ENCODE data around the gene INTS13. TPM values are rescaled to one million over a fixed set of nuclear protein-coding genes. Genes with fewer than 3 reads are reported as not detected.

Gene INTS13
- polyA plus RNA-seq, 1 of the 3 experiments (the other 2 are of a cell fraction) = 7.2 TPM

DNA sequence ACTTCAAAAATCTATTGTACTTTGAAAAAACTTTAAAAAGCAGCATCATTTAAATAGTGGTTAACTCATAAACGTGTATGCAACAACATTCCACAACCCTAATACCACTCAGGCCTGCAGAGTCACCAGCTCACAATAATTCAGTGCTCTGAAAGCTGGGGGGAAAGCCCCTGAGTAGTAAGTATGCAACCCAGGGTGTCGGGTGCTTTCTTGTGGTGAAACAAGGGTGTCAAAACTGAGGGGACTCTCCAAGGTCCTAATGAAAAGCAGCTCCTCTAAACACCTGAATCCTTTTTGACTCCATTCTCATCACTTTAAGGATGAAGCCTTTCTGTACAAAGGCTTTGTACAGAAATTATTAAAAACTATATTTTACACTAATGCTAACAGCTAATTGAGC lies 34.2 kb upstream of the INTS13 start:
- H3K9me2 ChIP-seq = no peaks in the 10 kb centered on the region
- peaks cover 55 to 64% of the 10 kb centered on the region in 2 experiments for H3K36me3 ChIP-seq (replicated peaks in 1 of 2; ENCODE audit: control insufficient read depth in 1 of 2, insufficient read depth in 2 of 2, low read length in 1 of 2)
- no peak overlapping the region for H3K9ac ChIP-seq
- no peaks in the 10 kb centered on the region for H3K9me3 ChIP-seq
- H2AFZ ChIP-seq (ENCODE audit: low read depth) = no peak overlapping the region
- POLR2A ChIA-PET = no interaction called here
- no peaks in the 10 kb centered on the region for H3K79me2 ChIP-seq (ENCODE audit: insufficient read depth)
- CTCF ChIA-PET = no interaction called here
- no peak overlapping the region for H3K27ac ChIP-seq (ENCODE audit: low read depth in 2 of 2, low read length in 1 of 2)
- H3F3A ChIP-seq (replicated peaks; ENCODE audit: insufficient read depth) = no peaks in the 10 kb centered on the region
- H3K4me2 ChIP-seq = no peak overlapping the region
- no peak overlapping the region for H3K4me3 ChIP-seq (ENCODE audit: low read depth in 2 of 2, low read length in 1 of 2)
- no peaks in the 10 kb centered on the region for H3K4me1 ChIP-seq (ENCODE audit: control insufficient read depth in 1 of 2, insufficient read depth in 2 of 2, low read depth in 1 of 2, low read length in 1 of 2)
- no peak for DNase-seq
- TF ChIP-seq FOXM1 (IDR thresholded peaks at IDR 0.05; ENCODE audit: low read depth) (no peak), TEAD4 (IDR thresholded peaks at IDR 0.05; ENCODE audit: borderline replicate concordance, insufficient read depth) (no peak), MEF2A (IDR thresholded peaks at IDR 0.05; ENCODE audit: borderline replicate concordance, low read depth) (no peak), EP300 (IDR thresholded peaks at IDR 0.05; ENCODE audit: borderline replicate concordance in 1 of 2, low read depth in 1 of 2, low read length in 1 of 2) (no peak), EZH2phosphoT487 (IDR thresholded peaks at IDR 0.05; ENCODE audit: borderline replicate concordance, low read depth) (no peak), TCF12 (IDR thresholded peaks at IDR 0.05) (no peak), RCOR1 (IDR thresholded peaks at IDR 0.05; ENCODE audit: low read length) (no peak), MAX (IDR thresholded peaks at IDR 0.05; ENCODE audit: low read depth) (no peak), POLR2AphosphoS5 (IDR thresholded peaks at IDR 0.05; ENCODE audit: low read depth, low read length) (no peak), NFIC (IDR thresholded peaks at IDR 0.05; ENCODE audit: borderline replicate concordance) (no peak), SMC3 (IDR thresholded peaks at IDR 0.05; ENCODE audit: low read depth, low read length) (no peak), SIN3A (IDR thresholded peaks at IDR 0.05; ENCODE audit: borderline replicate concordance, low read depth, low read length) (no peak), ELF1 (IDR thresholded peaks at IDR 0.05) (no peak), RFX5 (IDR thresholded peaks at IDR 0.05; ENCODE audit: low read length) (no peak)
- no peaks in the 10 kb centered on the region for H3K27me3 ChIP-seq (ENCODE audit: insufficient read depth)
- 74% methylated on average over 2 of the region's 2 CpGs for WGBS (ENCODE audit: low lambda C conversion rate)
- H4K20me1 ChIP-seq (ENCODE audit: insufficient read depth) = no peaks in the 10 kb centered on the region

DNA sequence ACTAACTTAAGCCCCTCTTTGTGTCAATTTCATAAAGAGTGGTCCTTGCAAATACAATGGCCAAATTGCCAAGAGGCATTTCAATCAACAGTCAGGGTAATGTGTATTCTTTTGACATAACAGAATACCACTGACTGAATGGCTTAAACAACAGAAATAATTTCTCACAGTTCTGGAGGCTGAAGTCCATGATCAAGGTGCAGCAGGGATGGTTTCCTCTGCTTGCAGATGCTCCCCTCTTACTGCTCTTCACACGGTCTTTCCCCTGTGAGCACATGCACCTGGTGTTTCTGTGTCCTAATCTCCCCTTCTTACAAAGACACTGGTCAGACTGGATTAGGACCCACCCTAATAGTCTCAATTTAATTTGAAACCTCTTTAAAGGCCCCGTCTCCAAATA lies 32.4 kb upstream of the INTS13 start:
- Histone ChIP-seq H3K9me2 (no peaks in the 10 kb centered on the region), H3K9me3 (no peaks in the 10 kb centered on the region), H3F3A (replicated peaks; ENCODE audit: insufficient read depth) (peaks cover 5% of the 10 kb centered on the region), H3K4me3 (ENCODE audit: low read depth in 2 of 2, low read length in 1 of 2) (no peak overlapping the region), H3K4me1 (ENCODE audit: control insufficient read depth in 1 of 2, insufficient read depth in 2 of 2, low read depth in 1 of 2, low read length in 1 of 2) (no peaks in the 10 kb centered on the region), H3K27ac (ENCODE audit: low read depth in 2 of 2, low read length in 1 of 2) (no peak overlapping the region), H3K79me2 (ENCODE audit: insufficient read depth) (no peaks in the 10 kb centered on the region), H2AFZ (ENCODE audit: low read depth) (no peak overlapping the region), H4K20me1 (ENCODE audit: insufficient read depth) (no peaks in the 10 kb centered on the region), H3K36me3 (replicated peaks in 1 of 2; ENCODE audit: control insufficient read depth in 1 of 2, insufficient read depth in 2 of 2, low read length in 1 of 2) (peaks cover 60 to 64% of the 10 kb centered on the region in 2 experiments), H3K9ac (no peak overlapping the region), H3K27me3 (ENCODE audit: insufficient read depth) (no peaks in the 10 kb centered on the region), H3K4me2 (no peak overlapping the region)
- TF ChIP-seq POLR2AphosphoS5 (IDR thresholded peaks at IDR 0.05; ENCODE audit: low read depth, low read length) (no peak), SIN3A (IDR thresholded peaks at IDR 0.05; ENCODE audit: borderline replicate concordance, low read depth, low read length) (no peak), FOXJ3 (CRISPR knock-in tag; IDR thresholded peaks at IDR 0.05) (no peak)
- CTCF ChIA-PET = interaction anchor here (0.6 kb wide), 1 partner anchor 818 kb away, joined by 3 read pairs; no protein-coding TSS in a partner anchor
- DNase-seq = no peak
- WGBS (ENCODE audit: low lambda C conversion rate) = 100% methylated on average over 2 of the region's 2 CpGs
- POLR2A ChIA-PET = no interaction called here

All from SK-N-SH (cell line).